SU-DHL-6 (cell line): ENCODE data around the gene KIF15.

Experiments used
- CTCF ChIP-seq: fragments of 200-600 bp; sonication (generic); IDR thresholded peaks from one replicate; pipeline ENCODE4 v1.5.1; 2017; ENCODE audit warnings: antibody characterized with exemption, mild to moderate bottlenecking, low read length, moderate library complexity; ENCODE audit not compliant: insufficient read depth, poor library complexity, severe bottlenecking
- EZH2phosphoT487 ChIP-seq: fragments of 200-600 bp; sonication (generic), shearing (Covaris generic); conservative IDR thresholded peaks from 2 replicates; pipeline ENCODE4 v1.6.1; 2018; ENCODE audit warnings: mild to moderate bottlenecking, antibody characterized with exemption, low read length, moderate library complexity, mixed read lengths

GRCh38 chr3:44890258-44890657 lies 128.7 kb downstream of the KIF15 start:
- TF ChIP-seq CTCF (no peak), EZH2phosphoT487 (no peak)
